Measurements from ENCODE around the gene KCNMA1. TPM values are rescaled to one million over a fixed set of nuclear protein-coding genes. Genes with fewer than 3 reads are reported as not detected.

KCNMA1 gene
- total RNA-seq, 4 donors from 2014 or later = 68.4 to 170 (median 119) TPM

GRCh38 chr10:77256346-77256745 lies 381.3 kb downstream of the KCNMA1 start:
- no peak overlapping the region for H3K4me3 ChIP-seq
- TF ChIP-seq EP300 (IDR thresholded peaks at IDR 0.05; ENCODE audit: low read depth) = no peak
- no peak for TF ChIP-seq POLR2AphosphoS5 (IDR thresholded peaks at IDR 0.05)
- TF ChIP-seq POLR2A (IDR thresholded peaks at IDR 0.05) = no peak
- no peak for TF ChIP-seq CTCF (IDR thresholded peaks at IDR 0.05)
- in situ Hi-C loops (cut with MboI; ENCODE audit: low pct_ligation_motif_present in 1 of 4, low pct_unique_long_range_greater_than_20kb in 1 of 4, low sequenced_read_pairs in 3 of 4) = no loop called here

DNA sequence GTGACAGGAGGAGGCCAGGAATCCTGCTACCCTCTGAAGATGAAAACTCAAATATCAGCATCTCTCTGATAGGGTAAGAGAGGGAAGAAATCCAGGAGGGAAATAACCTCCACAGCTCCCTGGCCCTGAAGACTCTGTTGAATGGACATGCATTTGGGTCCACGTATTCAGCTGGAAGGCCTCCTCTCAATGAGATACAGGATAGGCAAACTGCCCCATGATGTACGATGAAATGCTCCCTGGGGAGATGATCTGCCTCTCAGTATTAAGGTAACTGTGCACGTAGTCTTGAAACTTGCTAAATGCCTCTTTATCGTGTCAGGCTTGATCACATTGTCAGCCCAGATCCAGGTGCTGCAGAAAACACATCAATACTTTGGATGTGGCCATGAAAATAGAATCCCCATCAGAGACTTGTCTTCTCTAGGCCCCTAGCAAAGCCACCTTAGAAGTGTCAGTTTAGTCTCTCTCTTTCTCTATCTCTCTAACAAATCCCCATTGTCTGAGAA lies 384.0 kb downstream of the KCNMA1 start:
- in situ Hi-C loops (cut with MboI; ENCODE audit: low pct_ligation_motif_present in 1 of 4, low pct_unique_long_range_greater_than_20kb in 1 of 4, low sequenced_read_pairs in 3 of 4) = no loop called here
- WGBS, 2 donors (ENCODE audit: low coverage in 1 of 2) = 85 to 100% methylated on average over 1 to 4 of the region's 4 CpGs
- no peak for TF ChIP-seq CTCF (IDR thresholded peaks at IDR 0.05)
- no peak for TF ChIP-seq POLR2AphosphoS5 (IDR thresholded peaks at IDR 0.05)
- no peak for TF ChIP-seq POLR2A (IDR thresholded peaks at IDR 0.05)
- TF ChIP-seq EP300 (IDR thresholded peaks at IDR 0.05; ENCODE audit: low read depth) = no peak

More at GRCh38 chr10:77256346-77256745, 381.3 kb downstream of the KCNMA1 start:
- Histone ChIP-seq H3K27me3 (no peaks in the 10 kb centered on the region), H3K9me3 (no peaks in the 10 kb centered on the region), H3K36me3 (no peaks in the 10 kb centered on the region), H3K4me1 (peaks cover 0 to 8% (median 3%) of the 10 kb centered on the region in 4 donors), H3K27ac (no peak overlapping the region)
- intact Hi-C loops (cut with DNase I; ENCODE audit: low total_unique reads) = no loop called here
- WGBS, 2 donors (ENCODE audit: low coverage in 1 of 2) = 74 to 100% methylated on average over 1 to 2 of the region's 2 CpGs
- DNase-seq = no peak

DNA sequence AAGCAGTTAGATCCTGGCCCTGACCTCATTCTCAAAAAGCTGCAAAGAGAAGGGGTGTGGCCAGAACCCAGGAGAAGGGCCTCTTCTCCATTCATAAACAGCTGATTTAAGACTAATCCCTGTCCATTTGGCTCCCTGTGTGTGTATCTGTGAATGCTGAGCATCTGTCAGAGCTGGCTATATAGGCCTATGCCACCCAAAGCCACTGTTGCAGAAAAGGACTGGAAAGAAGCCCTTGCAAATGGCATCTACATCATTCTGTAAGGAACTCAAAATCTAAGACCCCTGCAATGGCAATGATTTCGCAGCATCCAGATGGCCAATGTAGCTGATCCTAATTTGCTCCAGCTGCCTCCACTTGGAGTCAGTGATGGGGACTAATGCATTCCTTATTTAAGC lies 384.5 kb downstream of the KCNMA1 start:
- intact Hi-C loops (cut with DNase I; ENCODE audit: low total_unique reads) (no loop called here), in situ Hi-C loops (cut with MboI; ENCODE audit: low pct_ligation_motif_present in 1 of 4, low pct_unique_long_range_greater_than_20kb in 1 of 4, low sequenced_read_pairs in 3 of 4) (no loop called here)
- Histone ChIP-seq H3K9me3 (no peaks in the 10 kb centered on the region), H3K4me3 (no peak overlapping the region), H3K4me1 (peaks cover 0 to 14% (median 3%) of the 10 kb centered on the region in 4 donors), H3K27me3 (no peaks in the 10 kb centered on the region), H3K36me3 (no peaks in the 10 kb centered on the region), H3K27ac (no peak overlapping the region)
- WGBS, 2 donors (ENCODE audit: low coverage in 1 of 2) = 85% methylated on average over 1 of the region's 1 CpG; no CpG with 5 or more reads in 1 of the 2 donors
- no peak for DNase-seq
- TF ChIP-seq POLR2A (IDR thresholded peaks at IDR 0.05) = no peak
- no peak for TF ChIP-seq EP300 (IDR thresholded peaks at IDR 0.05; ENCODE audit: low read depth)
- TF ChIP-seq POLR2AphosphoS5 (IDR thresholded peaks at IDR 0.05) = no peak
- TF ChIP-seq CTCF (IDR thresholded peaks at IDR 0.05) = no peak

More for the DNA sequence above, 384.0 kb downstream of the KCNMA1 start:
- Histone ChIP-seq H3K4me3 (no peak overlapping the region), H3K4me1 (peaks cover 0 to 14% (median 3%) of the 10 kb centered on the region in 4 donors), H3K9me3 (no peaks in the 10 kb centered on the region), H3K27ac (no peak overlapping the region), H3K27me3 (no peaks in the 10 kb centered on the region), H3K36me3 (no peaks in the 10 kb centered on the region)
- DNase-seq = no peak
- intact Hi-C loops (cut with DNase I; ENCODE audit: low total_unique reads) = no loop called here

GRCh38 chr10:77252380-77253146 lies 385.0 kb downstream of the KCNMA1 start:
- H3K4me3 ChIP-seq = no peak overlapping the region
- no peaks in the 10 kb centered on the region for H3K27me3 ChIP-seq
- no peak for TF ChIP-seq EP300 (IDR thresholded peaks at IDR 0.05; ENCODE audit: low read depth)
- no peak for TF ChIP-seq POLR2A (IDR thresholded peaks at IDR 0.05)
- no peak for TF ChIP-seq POLR2AphosphoS5 (IDR thresholded peaks at IDR 0.05)
- H3K4me1 ChIP-seq = peaks cover 0 to 16% (median 3%) of the 10 kb centered on the region in 4 donors
- WGBS, 2 donors (ENCODE audit: low coverage in 1 of 2) = 73 to 86% methylated on average over 2 to 4 of the region's 4 CpGs
- no peak for DNase-seq
- in situ Hi-C loops (cut with MboI; ENCODE audit: low pct_ligation_motif_present in 1 of 4, low pct_unique_long_range_greater_than_20kb in 1 of 4, low sequenced_read_pairs in 3 of 4) (no loop called here), intact Hi-C loops (cut with DNase I; ENCODE audit: low total_unique reads) (no loop called here)
- H3K36me3 ChIP-seq = no peaks in the 10 kb centered on the region
- H3K27ac ChIP-seq = peak overlapping the region in 1 of 4 donors; percentile 20
- H3K9me3 ChIP-seq = no peaks in the 10 kb centered on the region
